Right lobe of liver (tissue), 4 donors: ENCODE results near the gene PCK2.

ENCODE experiments used
- CTCF ChIP-seq, 4 donors: fragments of 200-600 bp in 3 of 4; fragments of 450-650 bp in 1 of 4; IDR thresholded peaks; one replicate each; pipeline versions ENCODE4 v1.5.1 to v1.8.0; 2016 to 2022; ENCODE audit warnings: antibody characterized with exemption in 4 of 4, mild to moderate bottlenecking in 2 of 4
- POLR2A ChIP-seq: fragments of 450-650 bp; IDR thresholded peaks from one replicate; pipeline ENCODE4 v1.6.1; 2017; ENCODE audit warnings: antibody characterized with exemption, mild to moderate bottlenecking
- donor health status: DM: no; HTN: no; CAD: no.
- donor health status: DM: no; HTN: no; CAD: no.
- donor health status: DM: no; HTN: yes; CAD: no.

DNA sequence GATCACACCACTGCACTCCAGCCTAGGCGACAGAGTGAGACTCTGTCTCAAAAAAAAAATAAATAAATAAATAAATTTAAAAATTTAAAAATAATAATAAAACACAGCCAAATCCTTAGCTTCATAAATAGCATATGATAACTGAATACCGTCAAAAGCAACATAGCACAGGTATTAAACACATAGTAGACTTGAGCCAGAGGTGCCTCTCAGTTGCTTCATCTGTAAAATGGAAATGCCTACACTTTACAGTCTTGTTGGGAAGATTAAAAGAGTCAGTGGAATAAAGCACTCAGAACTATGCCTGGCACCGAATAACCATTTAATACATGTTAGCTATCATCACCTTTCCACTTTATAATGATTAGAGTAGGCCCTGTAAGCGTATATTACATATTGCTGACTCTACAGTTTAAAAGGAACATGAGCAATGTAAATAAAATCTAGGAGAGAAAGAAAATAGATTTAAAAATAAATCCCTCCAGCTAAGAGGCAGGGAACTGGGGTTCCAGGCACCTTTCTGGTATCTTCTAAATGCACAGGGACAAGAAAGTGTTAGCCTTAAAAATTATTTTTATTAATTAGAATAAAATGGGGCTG lies 12.7 kb downstream of the PCK2 start:
- TF ChIP-seq CTCF (IDR thresholded peaks at IDR 0.05): no peak
- TF ChIP-seq POLR2A: no peak
